Femur (tissue), 1 donor: ENCODE results near the gene CHL1.
"Not testable (repeated sequence)": the region's sequence is repeated elsewhere in the genome, so short reads cannot be mapped to it uniquely, and the experiment has no call there.

Experiments
- DNase-seq: peaks from one replicate; pipeline ENCODE4 v3.0.0-alpha.2; 2017

The CHL1 gene

DNA sequence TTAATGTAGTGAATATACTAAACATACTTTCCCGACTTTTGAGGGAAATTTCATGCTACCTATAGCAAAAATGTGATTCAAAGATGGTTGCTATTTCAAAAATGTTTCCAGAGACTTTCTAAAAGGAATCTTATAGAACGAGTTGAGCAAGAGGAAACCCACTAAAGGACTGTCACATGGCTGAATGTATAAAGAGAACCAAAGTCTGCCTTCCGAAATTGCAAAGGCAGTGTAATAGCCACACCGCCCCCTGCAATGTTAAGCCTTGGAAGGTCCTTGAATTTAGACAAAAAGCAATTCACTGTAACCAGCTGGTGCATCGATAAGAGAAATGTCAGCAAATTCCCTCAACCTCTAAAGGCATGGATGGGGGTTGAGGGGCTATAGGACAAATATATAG, 142.8 kb downstream of the CHL1 start:
- no peak for DNase-seq

DNA sequence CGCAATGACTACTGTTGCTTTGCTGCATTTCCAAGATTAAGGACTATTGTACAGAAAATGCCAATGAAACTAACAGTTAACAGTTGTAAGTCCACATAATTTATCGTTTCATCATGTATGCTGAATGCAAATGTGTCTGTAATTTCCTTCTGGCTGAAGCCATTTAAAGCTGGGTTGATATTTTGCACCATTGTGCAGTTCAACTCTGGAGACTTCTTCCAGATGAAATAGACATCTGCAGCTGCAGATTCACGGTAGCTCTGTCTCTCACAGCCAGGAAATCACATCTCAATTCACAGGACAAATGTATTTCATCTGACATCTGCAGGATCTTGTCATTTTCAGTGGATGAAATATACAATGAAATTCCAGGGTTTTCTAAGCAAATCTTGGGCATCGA, 145.4 kb downstream of the CHL1 start:
- DNase-seq, result no peak

- no peak for DNase-seq
Measured at GRCh38 chr3:346186-346585, 149.6 kb downstream of the CHL1 start.

GRCh38 chr3:347581-347980, 151.0 kb downstream of the CHL1 start:
- DNase-seq, result no peak

DNA sequence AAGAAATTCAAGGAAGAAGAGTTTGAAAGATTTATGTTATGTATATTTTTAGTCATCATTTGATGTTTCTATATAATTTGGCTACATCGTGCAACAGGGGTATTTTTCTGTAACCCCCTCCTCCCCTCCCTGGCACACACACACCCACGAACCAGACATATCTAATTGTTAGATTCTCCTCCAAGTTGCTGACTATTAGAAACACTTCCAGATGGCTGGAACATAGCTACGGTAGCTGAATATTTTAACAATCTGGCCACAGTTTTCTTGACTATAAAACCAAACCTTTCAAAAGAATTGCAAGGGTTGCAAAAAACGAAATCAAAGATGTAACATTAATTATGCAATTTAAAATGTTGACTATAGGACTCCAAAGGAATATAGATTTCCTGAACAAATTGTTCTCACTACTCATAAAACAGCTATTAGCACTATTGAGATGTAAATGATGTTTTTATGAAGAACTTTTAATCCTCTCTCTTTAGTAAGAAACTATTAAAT, 154.4 kb downstream of the CHL1 start:
- no peak for DNase-seq

GRCh38 chr3:352599-352998, 156.0 kb downstream of the CHL1 start:
- no peak for DNase-seq

GRCh38 chr3:353191-353739, 156.7 kb downstream of the CHL1 start:
- DNase-seq, result no peak

GRCh38 chr3:354432-354831, 157.9 kb downstream of the CHL1 start:
- DNase-seq, result peak; percentile 31

GRCh38 chr3:355622-356021, 159.1 kb downstream of the CHL1 start:
- no peak for DNase-seq

DNA sequence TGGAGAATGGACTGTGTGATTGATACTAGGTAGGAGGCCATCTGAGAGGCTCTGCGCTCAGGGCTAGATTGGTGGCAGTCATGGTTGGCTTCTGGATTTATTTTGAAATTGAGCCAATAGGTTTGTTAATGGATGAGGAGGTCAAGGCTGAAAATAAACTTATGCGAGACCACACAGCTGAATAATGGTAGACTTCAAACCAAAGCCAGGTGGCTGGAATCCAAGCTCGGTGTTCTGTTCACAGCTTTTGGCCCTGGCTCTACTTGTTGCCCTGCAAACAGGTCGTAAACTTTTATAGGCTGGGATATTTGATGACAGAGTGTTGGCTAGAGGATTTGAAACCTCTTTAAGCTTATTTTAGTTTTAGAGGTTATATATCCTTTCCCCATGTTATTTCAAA, 160.4 kb downstream of the CHL1 start:
- DNase-seq, result peak; percentile 70

DNA sequence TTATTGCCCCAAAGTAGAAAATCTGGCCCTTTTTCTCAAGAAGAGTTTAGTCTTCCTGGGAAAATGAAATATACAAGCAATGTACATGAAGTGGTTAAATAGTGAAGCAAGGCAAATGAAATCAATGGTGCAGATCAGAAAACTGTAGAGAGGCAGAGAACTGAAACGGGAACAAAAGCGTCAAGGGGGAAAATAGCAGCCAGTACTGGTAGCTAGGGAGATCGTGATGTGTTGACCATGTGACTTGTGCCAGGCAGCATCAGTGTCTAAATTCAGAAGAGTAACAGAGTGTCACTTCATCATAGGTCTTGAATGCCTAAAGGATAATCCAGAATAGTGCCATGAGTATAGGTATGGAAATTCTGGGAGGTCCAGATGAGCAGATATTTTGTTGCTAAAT, 163.1 kb downstream of the CHL1 start:
- DNase-seq, result no peak

DNA sequence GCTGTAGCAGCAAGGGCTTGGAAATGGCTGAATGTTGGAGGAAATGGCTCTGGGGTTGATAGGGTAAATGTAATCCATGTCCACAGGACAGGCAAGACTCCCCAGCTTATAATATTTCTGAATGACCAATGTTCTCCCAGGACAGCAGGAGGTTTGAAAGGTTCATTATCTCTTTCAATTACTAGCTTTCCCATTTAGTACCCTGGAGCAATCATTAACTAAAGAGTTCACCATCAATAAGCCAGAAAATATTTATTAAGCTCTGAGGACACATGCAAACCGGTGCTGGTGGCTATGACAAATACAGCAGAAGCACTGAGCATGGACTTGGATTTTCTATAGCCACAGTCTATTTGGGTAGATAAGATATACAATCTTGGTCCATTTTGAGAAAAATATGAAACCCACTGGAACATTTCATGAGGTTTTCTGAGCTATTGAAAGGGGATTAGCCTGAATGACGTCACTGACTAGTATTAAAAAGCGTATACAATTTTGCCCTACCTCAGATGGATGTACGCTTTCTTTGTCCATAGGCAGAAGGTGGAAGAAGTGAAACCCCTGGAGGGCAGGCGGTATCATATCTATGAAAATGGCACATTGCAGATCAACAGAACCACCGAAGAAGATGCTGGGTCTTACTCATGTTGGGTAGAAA, 166.2 kb downstream of the CHL1 start:
- no peak for DNase-seq

DNA sequence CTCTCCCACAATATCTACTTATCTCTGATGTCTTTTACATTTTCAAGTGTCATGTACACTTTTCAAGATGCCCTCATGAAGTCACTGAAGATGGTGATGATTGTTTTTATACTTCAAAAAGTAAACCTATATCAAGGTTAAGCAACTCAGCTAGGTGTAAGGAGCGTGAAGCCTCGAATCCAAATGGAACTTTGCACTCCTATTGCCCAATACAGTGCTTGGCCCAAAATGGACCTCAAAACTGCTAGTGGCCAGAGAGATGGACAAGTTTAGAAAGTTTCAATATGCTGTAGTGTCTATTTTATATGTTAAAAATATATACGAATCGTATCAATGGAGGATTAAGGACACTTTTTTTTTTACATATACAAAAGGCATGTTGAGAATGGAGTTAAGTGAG, 167.7 kb downstream of the CHL1 start:
- DNase-seq, result no peak

DNA sequence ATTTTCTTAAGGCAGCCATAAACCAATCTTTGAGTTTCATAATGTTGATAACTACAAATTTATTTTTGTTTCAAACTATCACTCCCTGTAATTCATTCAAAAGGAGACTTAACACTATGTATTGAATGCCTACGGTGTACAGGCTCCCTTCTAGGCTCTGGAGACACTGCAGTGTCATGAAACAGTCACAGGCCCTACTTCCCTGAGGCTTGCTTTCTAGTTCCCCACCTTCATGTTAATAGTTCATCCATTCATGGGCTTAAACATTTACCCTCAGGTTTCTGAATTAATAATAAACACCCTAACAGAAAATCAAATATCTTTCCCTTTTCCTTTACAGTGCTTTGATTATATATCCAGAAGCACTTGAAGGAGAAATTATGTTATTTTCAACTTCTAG, 168.7 kb downstream of the CHL1 start:
- no peak for DNase-seq

- DNase-seq, result not testable (repeated sequence)
Measured at GRCh38 chr3:366253-366652, 169.7 kb downstream of the CHL1 start.

DNA sequence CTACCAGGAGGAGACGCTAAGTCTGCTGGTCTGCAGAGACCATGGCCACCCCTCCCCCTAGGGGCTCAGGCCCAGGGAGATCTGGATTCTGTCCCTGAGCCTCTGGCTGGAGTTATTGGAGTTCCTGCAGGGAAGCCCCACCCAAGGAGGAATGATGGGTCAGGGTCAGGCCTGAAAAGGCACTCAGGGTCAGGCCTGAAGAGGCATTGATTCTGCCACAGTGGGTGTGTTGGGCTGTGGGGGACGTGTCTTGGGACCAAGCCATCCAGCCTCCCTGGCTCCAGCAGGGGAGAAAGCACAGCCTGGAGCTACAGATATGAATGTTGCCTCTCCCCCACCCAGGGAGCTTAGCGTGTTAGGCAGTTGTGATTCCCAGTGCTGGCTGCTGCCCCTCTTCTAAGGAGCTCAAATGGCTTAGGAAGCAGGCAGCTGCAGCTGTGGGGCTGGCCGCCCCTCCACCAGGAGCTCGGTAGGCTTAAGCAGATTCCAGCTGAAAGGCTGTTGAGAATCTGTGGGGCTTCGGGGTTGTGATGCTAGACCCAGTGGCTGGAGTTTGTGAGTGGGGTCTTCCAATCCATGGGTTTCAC, 176.7 kb downstream of the CHL1 start:
- DNase-seq, result no peak

DNA sequence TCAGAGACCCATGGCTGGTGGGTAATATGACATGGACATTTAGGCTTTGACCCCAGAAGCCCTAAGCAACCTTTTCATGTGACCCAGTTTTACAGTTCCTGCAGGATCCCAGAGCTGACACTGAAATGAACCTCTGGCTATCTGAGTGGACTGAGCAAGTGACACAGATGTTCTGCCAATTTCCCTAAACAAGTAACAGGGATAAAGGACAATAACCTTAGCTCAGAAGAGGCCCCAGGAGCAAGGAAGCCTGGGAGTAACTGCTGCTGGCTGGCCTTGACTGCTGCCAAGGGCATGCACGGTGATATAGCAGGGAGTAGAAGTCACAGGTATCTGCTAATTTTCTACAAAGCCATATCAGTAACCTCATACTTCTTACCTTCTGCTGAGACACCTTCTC, 177.9 kb downstream of the CHL1 start:
- no peak for DNase-seq

DNA sequence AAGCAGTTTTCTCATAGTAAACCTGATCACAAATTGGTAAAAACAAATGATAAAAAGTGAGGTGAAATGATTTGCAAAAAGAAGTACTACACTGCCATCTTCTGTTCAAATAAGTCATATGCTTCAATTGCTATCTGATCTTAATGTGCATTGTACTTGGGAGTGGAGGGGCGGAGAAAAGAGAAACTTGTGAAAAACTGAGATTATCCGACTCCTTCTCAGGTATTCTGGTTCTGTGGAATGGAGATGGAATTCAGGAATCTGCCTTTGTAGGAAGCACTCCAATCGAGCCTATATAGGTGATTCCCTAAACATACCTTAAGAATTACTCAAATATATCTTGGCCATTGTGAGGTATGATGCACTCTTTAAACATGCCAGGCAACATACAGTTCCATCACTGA, 180.6 kb downstream of the CHL1 start:
- no peak for DNase-seq

GRCh38 chr3:380801-381200, 184.2 kb downstream of the CHL1 start:
- DNase-seq, result no peak

DNA sequence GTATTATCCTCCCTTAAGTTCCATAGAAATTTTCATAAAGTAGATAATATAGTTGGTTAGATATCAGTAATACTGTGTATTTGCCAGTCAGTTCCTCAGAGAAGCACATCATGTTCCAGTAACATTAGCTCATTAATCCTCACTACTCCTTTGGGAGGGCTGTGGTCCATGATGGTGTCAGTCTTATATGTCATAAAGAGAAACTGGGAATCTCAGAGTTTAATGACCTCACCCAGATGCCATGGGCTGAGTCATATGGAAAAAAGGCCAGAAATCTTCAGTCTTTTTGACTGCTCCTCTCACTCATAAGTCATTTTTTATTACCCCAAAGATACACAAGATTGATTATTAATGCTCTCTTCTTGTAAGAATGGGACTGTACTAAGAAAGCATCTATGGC, 188.6 kb downstream of the CHL1 start:
- no peak for DNase-seq

GRCh38 chr3:394775-395174, 198.2 kb downstream of the CHL1 start:
- DNase-seq, result no peak

- no peak for DNase-seq
Measured at GRCh38 chr3:396293-396692, 199.7 kb downstream of the CHL1 start.

DNA sequence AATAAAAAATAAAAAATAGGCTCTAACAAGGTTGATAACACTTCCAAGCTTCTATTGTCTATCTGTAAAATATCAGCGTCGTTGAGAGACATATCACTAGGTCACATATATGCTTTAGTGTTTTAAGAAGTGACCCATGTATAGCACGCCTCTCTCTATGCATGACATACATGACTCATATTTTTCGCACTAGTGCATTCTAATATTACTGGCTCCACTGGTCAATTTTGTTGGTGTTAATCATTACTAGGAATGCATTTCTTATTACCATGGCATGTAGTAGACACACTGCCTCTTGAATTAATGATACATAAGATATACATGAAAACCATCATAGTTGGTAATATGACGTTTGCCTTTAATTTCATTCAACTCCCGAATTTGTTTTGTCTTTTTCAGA, 203.1 kb downstream of the CHL1 start:
- no peak for DNase-seq

- DNase-seq, result no peak
Measured at GRCh38 chr3:403826-404225, 207.3 kb downstream of the CHL1 start.

- no peak for DNase-seq
Measured at GRCh38 chr3:409011-409410, 212.4 kb downstream of the CHL1 start.
